HEK293 (cell line): ENCODE measurements around the gene ULBP3.

ENCODE experiments used
- BCL11B ChIP-seq: fragments of 450-650 bp; formaldehyde crosslinking; IDR thresholded peaks from 2 replicates; pipeline ENCODE4 v1.5.1; 2016; ENCODE audit warnings: low read depth, missing biosample characterization, missing genetic modification characterization
- KLF1 ChIP-seq: fragments of 450-650 bp; formaldehyde crosslinking; IDR thresholded peaks from 2 replicates; pipeline ENCODE4 v1.5.1; 2016; ENCODE audit warnings: missing biosample characterization, missing genetic modification characterization
- MYNN ChIP-seq: fragments of 450-650 bp; formaldehyde crosslinking; IDR thresholded peaks from 2 replicates; pipeline ENCODE4 v1.5.1; 2016; ENCODE audit warnings: missing biosample characterization, missing genetic modification characterization, borderline replicate concordance
- REPIN1 ChIP-seq: fragments of 450-650 bp; formaldehyde crosslinking; IDR thresholded peaks from 2 replicates; pipeline ENCODE4 v1.5.1; 2017; ENCODE audit warnings: missing biosample characterization, missing genetic modification characterization, low read depth
- SCRT1 ChIP-seq: fragments of 450-650 bp; formaldehyde crosslinking; IDR thresholded peaks from 2 replicates; pipeline ENCODE4 v1.5.1; 2016; ENCODE audit warnings: missing biosample characterization, missing genetic modification characterization, borderline replicate concordance
- TCF7L2 ChIP-seq: IDR thresholded peaks from 2 replicates; pipeline ENCODE4 v1.6.1; 2011; ENCODE audit warnings: low read depth, mild to moderate bottlenecking, inconsistent platforms, low read length, moderate library complexity, borderline replicate concordance
- ZFP41 ChIP-seq: fragments of 450-650 bp; formaldehyde crosslinking; IDR thresholded peaks from 2 replicates; pipeline ENCODE4 v1.5.1; 2016; ENCODE audit warnings: missing biosample characterization, missing genetic modification characterization, borderline replicate concordance
- ZFP69B ChIP-seq: fragments of 450-650 bp; formaldehyde crosslinking; IDR thresholded peaks from 2 replicates; pipeline ENCODE4 v1.5.1; 2016; ENCODE audit warnings: missing biosample characterization, missing genetic modification characterization
- ZNF157 ChIP-seq: fragments of 450-650 bp; formaldehyde crosslinking; IDR thresholded peaks from 2 replicates; pipeline ENCODE4 v1.5.1; 2016; ENCODE audit warnings: missing biosample characterization, missing genetic modification characterization
- ZNF404 ChIP-seq: fragments of 450-650 bp; formaldehyde crosslinking; IDR thresholded peaks from 2 replicates; pipeline ENCODE4 v1.5.1; 2017; ENCODE audit warnings: missing biosample characterization, missing genetic modification characterization
- ZNF426 ChIP-seq: fragments of 450-650 bp; formaldehyde crosslinking; IDR thresholded peaks from 2 replicates; pipeline ENCODE4 v1.5.1; 2017; ENCODE audit warnings: missing biosample characterization, missing genetic modification characterization, mild to moderate bottlenecking, inconsistent platforms, moderate library complexity
- ZNF549 ChIP-seq: fragments of 450-650 bp; IDR thresholded peaks from 2 replicates; pipeline ENCODE4 v1.5.1; 2018; ENCODE audit warnings: missing biosample characterization, missing genetic modification characterization, mild to moderate bottlenecking, inconsistent platforms, moderate library complexity
- ZNF555 ChIP-seq: fragments of 450-650 bp; formaldehyde crosslinking; conservative IDR thresholded peaks from 2 replicates; pipeline ENCODE4 v1.5.1; 2017; ENCODE audit warnings: missing biosample characterization, mild to moderate bottlenecking, missing genetic modification characterization, inconsistent platforms
- ZNF654 ChIP-seq: fragments of 450-650 bp; formaldehyde crosslinking; IDR thresholded peaks from 2 replicates; pipeline ENCODE4 v1.5.1; 2016; ENCODE audit warnings: low read depth, missing biosample characterization, missing genetic modification characterization
- ZNF658 ChIP-seq: fragments of 450-650 bp; formaldehyde crosslinking; IDR thresholded peaks from 2 replicates; pipeline ENCODE4; 2016; ENCODE audit warnings: missing biosample characterization, missing genetic modification characterization
- ZSCAN16 ChIP-seq: fragments of 450-650 bp; formaldehyde crosslinking; IDR thresholded peaks from 2 replicates; pipeline ENCODE4 v1.5.1; 2016; ENCODE audit warnings: missing biosample characterization, missing genetic modification characterization
- TF ChIP-seq, protein P1 (sequence below): fragments of 450-650 bp; formaldehyde crosslinking; IDR thresholded peaks from 2 replicates; pipeline ENCODE4 v1.5.1; 2016; ENCODE audit warnings: missing biosample characterization, missing genetic modification characterization
- TF ChIP-seq, protein P2 (sequence below): fragments of 450-650 bp; formaldehyde crosslinking; IDR thresholded peaks from 2 replicates; pipeline ENCODE4 v1.5.1; 2017; ENCODE audit warnings: missing biosample characterization, missing genetic modification characterization
- TF ChIP-seq, protein P3 (sequence below): fragments of 450-650 bp; formaldehyde crosslinking; IDR thresholded peaks from 2 replicates; pipeline ENCODE4 v1.5.1; 2016; ENCODE audit warnings: missing biosample characterization, missing genetic modification characterization
- TF ChIP-seq, protein P4 (sequence below): fragments of 450-650 bp; formaldehyde crosslinking; IDR thresholded peaks from 2 replicates; pipeline ENCODE4 v1.5.1; 2016; ENCODE audit warnings: missing biosample characterization, missing genetic modification characterization
- TF ChIP-seq, protein P5 (sequence below): fragments of 450-650 bp; formaldehyde crosslinking; IDR thresholded peaks from 2 replicates; pipeline ENCODE4 v1.5.1; 2016; ENCODE audit warnings: missing biosample characterization, missing genetic modification characterization
- TF ChIP-seq, protein P6 (sequence below): fragments of 450-650 bp; formaldehyde crosslinking; IDR thresholded peaks from 2 replicates; pipeline ENCODE4 v1.5.1; 2017; ENCODE audit warnings: missing biosample characterization, missing genetic modification characterization

The ULBP3 gene

DNA sequence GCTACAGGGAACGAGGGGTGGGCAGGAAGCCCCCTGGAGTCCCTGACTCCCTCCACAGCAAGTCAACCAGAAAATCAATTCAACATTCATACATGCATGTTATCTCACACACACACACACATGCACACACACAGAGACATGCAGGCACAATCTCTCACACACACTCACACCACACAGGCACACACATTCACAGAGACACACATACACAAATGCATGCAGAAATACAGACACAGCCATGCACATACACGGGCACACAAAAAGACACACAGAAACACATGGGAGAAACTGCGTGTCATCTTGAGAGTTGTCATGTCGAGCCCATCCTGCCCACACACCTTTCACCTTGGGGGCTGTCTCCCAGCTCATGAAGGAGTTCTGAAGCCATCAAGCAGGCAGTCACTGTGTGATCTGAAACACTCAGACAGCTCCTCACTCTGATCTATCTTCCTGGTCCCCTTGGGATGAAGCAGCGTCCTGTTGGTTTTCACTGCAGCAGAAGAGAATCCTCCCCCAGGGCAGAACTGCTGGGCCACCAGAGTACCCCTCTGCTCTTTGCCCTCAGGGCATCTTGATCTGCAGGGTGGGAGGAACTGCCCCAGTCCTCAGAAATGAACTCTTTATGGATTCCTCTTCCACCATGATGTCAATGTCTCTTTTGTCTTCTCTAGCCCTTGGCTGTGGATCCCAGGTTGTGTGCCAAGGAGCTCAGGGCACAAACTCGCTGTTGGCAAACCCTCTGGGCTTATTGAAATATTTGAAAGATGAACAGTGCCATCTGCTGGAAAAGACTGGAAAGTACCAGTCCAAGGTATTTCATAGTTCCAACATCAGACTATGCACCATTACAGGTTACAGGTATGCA lies 52.4 kb downstream of the ULBP3 start (continued):
- TF ChIP-seq, protein P1, sequence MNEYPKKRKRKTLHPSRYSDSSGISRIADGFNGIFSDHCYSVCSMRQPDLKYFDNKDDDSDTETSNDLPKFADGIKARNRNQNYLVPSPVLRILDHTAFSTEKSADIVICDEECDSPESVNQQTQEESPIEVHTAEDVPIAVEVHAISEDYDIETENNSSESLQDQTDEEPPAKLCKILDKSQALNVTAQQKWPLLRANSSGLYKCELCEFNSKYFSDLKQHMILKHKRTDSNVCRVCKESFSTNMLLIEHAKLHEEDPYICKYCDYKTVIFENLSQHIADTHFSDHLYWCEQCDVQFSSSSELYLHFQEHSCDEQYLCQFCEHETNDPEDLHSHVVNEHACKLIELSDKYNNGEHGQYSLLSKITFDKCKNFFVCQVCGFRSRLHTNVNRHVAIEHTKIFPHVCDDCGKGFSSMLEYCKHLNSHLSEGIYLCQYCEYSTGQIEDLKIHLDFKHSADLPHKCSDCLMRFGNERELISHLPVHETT (tag by site-specific recombination) = no peak
- TF ChIP-seq, protein P2, sequence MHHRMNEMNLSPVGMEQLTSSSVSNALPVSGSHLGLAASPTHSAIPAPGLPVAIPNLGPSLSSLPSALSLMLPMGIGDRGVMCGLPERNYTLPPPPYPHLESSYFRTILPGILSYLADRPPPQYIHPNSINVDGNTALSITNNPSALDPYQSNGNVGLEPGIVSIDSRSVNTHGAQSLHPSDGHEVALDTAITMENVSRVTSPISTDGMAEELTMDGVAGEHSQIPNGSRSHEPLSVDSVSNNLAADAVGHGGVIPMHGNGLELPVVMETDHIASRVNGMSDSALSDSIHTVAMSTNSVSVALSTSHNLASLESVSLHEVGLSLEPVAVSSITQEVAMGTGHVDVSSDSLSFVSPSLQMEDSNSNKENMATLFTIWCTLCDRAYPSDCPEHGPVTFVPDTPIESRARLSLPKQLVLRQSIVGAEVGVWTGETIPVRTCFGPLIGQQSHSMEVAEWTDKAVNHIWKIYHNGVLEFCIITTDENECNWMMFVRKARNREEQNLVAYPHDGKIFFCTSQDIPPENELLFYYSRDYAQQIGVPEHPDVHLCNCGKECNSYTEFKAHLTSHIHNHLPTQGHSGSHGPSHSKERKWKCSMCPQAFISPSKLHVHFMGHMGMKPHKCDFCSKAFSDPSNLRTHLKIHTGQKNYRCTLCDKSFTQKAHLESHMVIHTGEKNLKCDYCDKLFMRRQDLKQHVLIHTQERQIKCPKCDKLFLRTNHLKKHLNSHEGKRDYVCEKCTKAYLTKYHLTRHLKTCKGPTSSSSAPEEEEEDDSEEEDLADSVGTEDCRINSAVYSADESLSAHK (tag by site-specific recombination) = no peak
- no peak for TF ChIP-seq TCF7L2
- no peak for TF ChIP-seq ZFP69B (tag by site-specific recombination)
- no peak for TF ChIP-seq ZNF555 (tag by site-specific recombination)
- TF ChIP-seq, protein P3, sequence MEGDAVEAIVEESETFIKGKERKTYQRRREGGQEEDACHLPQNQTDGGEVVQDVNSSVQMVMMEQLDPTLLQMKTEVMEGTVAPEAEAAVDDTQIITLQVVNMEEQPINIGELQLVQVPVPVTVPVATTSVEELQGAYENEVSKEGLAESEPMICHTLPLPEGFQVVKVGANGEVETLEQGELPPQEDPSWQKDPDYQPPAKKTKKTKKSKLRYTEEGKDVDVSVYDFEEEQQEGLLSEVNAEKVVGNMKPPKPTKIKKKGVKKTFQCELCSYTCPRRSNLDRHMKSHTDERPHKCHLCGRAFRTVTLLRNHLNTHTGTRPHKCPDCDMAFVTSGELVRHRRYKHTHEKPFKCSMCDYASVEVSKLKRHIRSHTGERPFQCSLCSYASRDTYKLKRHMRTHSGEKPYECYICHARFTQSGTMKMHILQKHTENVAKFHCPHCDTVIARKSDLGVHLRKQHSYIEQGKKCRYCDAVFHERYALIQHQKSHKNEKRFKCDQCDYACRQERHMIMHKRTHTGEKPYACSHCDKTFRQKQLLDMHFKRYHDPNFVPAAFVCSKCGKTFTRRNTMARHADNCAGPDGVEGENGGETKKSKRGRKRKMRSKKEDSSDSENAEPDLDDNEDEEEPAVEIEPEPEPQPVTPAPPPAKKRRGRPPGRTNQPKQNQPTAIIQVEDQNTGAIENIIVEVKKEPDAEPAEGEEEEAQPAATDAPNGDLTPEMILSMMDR (tag by site-specific recombination) = peak; percentile 69; the same call in 1 of the 2 replicates
- no peak for TF ChIP-seq MYNN
- TF ChIP-seq ZFP41 (tag by site-specific recombination) = no peak
- TF ChIP-seq, protein P4, sequence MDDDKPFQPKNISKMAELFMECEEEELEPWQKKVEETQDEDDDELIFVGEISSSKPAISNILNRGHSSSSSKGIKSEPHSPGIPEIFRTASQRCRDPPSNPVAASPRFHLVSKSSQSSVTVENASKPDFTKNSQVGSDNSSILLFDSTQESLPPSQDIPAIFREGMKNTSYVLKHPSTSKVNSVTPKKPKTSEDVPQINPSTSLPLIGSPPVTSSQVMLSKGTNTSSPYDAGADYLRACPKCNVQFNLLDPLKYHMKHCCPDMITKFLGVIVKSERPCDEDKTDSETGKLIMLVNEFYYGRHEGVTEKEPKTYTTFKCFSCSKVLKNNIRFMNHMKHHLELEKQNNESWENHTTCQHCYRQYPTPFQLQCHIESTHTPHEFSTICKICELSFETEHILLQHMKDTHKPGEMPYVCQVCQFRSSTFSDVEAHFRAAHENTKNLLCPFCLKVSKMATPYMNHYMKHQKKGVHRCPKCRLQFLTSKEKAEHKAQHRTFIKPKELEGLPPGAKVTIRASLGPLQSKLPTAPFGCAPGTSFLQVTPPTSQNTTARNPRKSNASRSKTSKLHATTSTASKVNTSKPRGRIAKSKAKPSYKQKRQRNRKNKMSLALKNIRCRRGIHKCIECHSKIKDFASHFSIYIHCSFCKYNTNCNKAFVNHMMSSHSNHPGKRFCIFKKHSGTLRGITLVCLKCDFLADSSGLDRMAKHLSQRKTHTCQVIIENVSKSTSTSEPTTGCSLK (tag by site-specific recombination) = no peak
- TF ChIP-seq ZNF658 (tag by site-specific recombination) = no peak
- no peak for TF ChIP-seq SCRT1 (tag by site-specific recombination)
- TF ChIP-seq, protein P5, sequence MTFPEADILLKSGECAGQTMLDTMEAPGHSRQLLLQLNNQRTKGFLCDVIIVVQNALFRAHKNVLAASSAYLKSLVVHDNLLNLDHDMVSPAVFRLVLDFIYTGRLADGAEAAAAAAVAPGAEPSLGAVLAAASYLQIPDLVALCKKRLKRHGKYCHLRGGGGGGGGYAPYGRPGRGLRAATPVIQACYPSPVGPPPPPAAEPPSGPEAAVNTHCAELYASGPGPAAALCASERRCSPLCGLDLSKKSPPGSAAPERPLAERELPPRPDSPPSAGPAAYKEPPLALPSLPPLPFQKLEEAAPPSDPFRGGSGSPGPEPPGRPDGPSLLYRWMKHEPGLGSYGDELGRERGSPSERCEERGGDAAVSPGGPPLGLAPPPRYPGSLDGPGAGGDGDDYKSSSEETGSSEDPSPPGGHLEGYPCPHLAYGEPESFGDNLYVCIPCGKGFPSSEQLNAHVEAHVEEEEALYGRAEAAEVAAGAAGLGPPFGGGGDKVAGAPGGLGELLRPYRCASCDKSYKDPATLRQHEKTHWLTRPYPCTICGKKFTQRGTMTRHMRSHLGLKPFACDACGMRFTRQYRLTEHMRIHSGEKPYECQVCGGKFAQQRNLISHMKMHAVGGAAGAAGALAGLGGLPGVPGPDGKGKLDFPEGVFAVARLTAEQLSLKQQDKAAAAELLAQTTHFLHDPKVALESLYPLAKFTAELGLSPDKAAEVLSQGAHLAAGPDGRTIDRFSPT (tag by site-specific recombination) = 0 out of 2 replicates have a peak, but pooled peaks have one; percentile 14
- no peak for TF ChIP-seq ZNF404
- TF ChIP-seq ZNF654 (tag by site-specific recombination) = peak; percentile 92
- no peak for TF ChIP-seq ZNF157 (tag by site-specific recombination)
- no peak for TF ChIP-seq KLF1 (tag by site-specific recombination)
- TF ChIP-seq, protein P6, sequence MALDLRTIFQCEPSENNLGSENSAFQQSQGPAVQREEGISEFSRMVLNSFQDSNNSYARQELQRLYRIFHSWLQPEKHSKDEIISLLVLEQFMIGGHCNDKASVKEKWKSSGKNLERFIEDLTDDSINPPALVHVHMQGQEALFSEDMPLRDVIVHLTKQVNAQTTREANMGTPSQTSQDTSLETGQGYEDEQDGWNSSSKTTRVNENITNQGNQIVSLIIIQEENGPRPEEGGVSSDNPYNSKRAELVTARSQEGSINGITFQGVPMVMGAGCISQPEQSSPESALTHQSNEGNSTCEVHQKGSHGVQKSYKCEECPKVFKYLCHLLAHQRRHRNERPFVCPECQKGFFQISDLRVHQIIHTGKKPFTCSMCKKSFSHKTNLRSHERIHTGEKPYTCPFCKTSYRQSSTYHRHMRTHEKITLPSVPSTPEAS (tag by site-specific recombination) = peak; percentile 90
- TF ChIP-seq ZNF549 = no peak
- TF ChIP-seq ZNF426 (tag by site-specific recombination) = no peak
- no peak for TF ChIP-seq REPIN1 (tag by site-specific recombination)
- TF ChIP-seq BCL11B (tag by site-specific recombination) = no peak
- no peak for TF ChIP-seq ZSCAN16
